ENCODE data around the gene DTHD1.

DNA sequence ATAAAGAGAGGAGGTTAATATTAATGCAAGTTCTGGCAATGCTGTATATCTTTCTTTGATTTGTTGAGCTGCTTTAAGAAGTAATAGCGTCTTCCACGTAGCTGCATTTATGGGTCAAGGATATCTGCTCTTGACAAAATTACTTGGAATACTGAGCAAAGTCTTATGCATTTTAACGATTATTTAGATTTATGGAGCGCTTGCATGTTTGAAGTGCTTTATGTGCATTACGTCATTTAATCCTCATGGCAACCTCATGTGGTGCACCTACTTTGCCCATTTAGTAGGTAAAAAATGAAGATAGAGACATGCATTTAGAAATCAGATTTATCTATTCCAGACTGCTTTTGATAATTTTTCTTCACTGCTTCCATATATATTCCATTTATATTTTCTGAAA is 46.0 kb downstream of the DTHD1 start:
- TF ChIP-seq, protein P1, sequence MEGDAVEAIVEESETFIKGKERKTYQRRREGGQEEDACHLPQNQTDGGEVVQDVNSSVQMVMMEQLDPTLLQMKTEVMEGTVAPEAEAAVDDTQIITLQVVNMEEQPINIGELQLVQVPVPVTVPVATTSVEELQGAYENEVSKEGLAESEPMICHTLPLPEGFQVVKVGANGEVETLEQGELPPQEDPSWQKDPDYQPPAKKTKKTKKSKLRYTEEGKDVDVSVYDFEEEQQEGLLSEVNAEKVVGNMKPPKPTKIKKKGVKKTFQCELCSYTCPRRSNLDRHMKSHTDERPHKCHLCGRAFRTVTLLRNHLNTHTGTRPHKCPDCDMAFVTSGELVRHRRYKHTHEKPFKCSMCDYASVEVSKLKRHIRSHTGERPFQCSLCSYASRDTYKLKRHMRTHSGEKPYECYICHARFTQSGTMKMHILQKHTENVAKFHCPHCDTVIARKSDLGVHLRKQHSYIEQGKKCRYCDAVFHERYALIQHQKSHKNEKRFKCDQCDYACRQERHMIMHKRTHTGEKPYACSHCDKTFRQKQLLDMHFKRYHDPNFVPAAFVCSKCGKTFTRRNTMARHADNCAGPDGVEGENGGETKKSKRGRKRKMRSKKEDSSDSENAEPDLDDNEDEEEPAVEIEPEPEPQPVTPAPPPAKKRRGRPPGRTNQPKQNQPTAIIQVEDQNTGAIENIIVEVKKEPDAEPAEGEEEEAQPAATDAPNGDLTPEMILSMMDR (IDR thresholded peaks at IDR 0.05 in 8 of 11, conservative IDR thresholded peaks at IDR 0.05 in 3 of 11): no peak
- no peak for TF ChIP-seq POLR2AphosphoS5 (IDR thresholded peaks at IDR 0.05)
